GM19452 (cell line): ENCODE measurements around the gene HBQ1.
A peak's percentile ranks its signal among the peaks of the same experiment; 100 is the strongest.
"Not testable (repeated sequence)": the region's sequence is repeated elsewhere in the genome, so short reads cannot be mapped to it uniquely, and the experiment has no call there.

Source experiments
- ATAC-seq: cut with Tn5 transposase; IDR thresholded peaks from one replicate; pipeline ENCODE4 v1.9.1; 2021; ENCODE audit not compliant: unreplicated experiment

The HBQ1 gene

DNA sequence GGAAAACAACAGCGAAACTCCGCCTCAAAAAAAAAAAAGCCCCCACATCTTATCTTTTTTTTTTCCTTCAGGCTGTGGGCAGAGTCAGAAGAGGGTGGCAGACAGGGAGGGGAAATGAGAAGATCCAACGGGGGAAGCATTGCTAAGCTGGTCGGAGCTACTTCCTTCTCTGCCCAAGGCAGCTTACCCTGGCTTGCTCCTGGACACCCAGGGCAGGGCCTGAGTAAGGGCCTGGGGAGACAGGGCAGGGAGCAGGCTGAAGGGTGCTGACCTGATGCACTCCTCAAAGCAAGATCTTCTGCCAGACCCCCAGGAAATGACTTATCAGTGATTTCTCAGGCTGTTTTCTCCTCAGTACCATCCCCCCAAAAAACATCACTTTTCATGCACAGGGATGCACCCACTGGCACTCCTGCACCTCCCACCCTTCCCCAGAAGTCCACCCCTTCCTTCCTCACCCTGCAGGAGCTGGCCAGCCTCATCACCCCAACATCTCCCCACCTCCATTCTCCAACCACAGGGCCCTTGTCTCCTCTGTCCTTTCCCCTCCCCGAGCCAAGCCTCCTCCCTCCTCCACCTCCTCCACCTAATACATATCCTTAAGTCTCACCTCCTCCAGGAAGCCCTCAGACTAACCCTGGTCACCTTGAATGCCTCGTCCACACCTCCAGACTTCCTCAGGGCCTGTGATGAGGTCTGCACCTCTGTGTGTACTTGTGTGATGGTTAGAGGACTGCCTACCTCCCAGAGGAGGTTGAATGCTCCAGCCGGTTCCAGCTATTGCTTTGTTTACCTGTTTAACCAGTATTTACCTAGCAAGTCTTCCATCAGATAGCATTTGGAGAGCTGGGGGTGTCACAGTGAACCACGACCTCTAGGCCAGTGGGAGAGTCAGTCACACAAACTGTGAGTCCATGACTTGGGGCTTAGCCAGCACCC, 5.0 kb upstream of the HBQ1 start:
- no peak for ATAC-seq

DNA sequence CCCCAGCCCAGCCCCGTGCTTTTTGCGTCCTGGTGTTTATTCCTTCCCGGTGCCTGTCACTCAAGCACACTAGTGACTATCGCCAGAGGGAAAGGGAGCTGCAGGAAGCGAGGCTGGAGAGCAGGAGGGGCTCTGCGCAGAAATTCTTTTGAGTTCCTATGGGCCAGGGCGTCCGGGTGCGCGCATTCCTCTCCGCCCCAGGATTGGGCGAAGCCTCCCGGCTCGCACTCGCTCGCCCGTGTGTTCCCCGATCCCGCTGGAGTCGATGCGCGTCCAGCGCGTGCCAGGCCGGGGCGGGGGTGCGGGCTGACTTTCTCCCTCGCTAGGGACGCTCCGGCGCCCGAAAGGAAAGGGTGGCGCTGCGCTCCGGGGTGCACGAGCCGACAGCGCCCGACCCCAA, 4.3 kb upstream of the HBQ1 start:
- ATAC-seq = not testable (repeated sequence)

DNA sequence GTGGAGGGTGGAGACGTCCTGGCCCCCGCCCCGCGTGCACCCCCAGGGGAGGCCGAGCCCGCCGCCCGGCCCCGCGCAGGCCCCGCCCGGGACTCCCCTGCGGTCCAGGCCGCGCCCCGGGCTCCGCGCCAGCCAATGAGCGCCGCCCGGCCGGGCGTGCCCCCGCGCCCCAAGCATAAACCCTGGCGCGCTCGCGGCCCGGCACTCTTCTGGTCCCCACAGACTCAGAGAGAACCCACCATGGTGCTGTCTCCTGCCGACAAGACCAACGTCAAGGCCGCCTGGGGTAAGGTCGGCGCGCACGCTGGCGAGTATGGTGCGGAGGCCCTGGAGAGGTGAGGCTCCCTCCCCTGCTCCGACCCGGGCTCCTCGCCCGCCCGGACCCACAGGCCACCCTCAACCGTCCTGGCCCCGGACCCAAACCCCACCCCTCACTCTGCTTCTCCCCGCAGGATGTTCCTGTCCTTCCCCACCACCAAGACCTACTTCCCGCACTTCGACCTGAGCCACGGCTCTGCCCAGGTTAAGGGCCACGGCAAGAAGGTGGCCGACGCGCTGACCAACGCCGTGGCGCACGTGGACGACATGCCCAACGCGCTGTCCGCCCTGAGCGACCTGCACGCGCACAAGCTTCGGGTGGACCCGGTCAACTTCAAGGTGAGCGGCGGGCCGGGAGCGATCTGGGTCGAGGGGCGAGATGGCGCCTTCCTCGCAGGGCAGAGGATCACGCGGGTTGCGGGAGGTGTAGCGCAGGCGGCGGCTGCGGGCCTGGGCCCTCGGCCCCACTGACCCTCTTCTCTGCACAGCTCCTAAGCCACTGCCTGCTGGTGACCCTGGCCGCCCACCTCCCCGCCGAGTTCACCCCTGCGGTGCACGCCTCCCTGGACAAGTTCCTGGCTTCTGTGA, 3.5 kb upstream of the HBQ1 start, which contains the start of gene HBA1:
HBA1 (plus strand) TSS at position 204 of the 906 bp plus-strand sequence; CDS start at position 241, 37 bp downstream.
- ATAC-seq = not testable (repeated sequence)

DNA sequence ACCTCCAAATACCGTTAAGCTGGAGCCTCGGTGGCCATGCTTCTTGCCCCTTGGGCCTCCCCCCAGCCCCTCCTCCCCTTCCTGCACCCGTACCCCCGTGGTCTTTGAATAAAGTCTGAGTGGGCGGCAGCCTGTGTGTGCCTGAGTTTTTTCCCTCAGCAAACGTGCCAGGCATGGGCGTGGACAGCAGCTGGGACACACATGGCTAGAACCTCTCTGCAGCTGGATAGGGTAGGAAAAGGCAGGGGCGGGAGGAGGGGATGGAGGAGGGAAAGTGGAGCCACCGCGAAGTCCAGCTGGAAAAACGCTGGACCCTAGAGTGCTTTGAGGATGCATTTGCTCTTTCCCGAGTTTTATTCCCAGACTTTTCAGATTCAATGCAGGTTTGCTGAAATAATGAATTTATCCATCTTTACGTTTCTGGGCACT, 2.9 kb upstream of the HBQ1 start:
- no peak for ATAC-seq

DNA sequence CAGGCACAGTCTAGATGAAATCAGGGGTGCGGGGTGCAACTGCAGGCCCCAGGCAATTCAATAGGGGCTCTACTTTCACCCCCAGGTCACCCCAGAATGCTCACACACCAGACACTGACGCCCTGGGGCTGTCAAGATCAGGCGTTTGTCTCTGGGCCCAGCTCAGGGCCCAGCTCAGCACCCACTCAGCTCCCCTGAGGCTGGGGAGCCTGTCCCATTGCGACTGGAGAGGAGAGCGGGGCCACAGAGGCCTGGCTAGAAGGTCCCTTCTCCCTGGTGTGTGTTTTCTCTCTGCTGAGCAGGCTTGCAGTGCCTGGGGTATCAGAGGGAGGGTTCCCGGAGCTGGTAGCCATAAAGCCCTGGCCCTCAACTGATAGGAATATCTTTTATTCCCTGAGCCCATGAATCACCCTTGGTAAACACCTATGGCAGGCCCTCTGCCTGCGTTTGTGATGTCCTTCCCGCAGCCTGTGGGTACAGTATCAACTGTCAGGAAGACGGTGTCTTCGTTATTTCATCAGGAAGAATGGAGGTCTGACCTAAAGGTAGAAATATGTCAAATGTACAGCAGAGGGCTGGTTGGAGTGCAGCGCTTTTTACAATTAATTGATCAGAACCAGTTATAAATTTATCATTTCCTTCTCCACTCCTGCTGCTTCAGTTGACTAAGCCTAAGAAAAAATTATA, 2.1 kb upstream of the HBQ1 start:
- ATAC-seq = no peak

DNA sequence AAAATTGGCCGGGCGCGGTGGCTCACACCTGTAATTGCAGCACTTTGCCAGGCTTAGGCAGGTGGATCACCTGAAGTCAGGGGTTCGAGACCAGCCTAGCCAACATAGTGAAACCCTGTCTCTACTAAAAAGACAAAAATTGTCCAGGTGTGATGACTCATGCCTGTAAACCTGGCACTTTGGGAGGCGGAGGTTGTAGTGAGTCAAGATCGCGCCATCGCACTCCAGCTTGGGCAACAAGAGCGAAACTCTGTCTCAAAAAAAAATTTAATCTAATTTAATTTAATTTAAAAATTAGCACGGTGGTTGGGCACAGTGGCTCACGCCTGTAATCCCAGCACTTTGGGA, 1.6 kb upstream of the HBQ1 start:
- ATAC-seq = no peak

DNA sequence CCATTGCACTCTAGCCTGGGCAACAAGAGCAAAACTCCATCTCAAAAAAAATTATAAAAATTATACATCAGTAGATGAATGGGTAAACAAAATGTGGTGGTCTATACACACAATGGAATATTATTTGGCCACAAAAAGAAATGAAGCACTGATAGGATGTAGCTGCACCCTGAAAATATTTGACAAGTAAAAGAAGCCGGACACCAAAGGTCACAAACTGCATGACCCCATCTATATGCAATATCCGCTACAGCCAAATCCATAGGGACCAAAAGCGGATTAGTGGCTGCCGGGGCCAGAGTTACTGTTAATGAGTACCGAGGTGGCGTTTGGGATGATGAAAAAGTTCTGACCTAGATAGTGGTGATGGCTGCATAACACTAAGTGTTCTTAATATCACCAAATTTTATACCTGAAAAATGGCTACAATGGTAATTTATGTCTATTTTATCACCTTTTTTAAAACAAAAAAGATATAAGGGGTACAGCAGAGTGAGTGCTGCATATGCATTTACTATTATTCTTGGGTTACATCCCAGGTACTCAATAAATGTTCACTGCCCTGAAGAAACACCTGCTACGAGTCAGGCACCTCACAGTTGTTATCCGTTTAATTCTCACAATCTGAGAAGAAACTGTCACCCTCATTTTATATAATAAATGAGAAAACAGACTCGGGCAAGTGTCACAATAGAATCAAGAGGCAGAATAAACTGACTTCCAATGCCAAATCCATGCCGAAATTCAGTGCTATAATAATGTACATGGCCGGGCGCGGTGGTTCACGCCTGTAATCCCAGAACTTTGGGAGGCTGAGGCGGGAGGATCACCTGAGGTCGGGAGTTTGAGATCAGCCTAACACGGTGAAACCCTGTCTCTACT, 807 bp upstream of the HBQ1 start:
- ATAC-seq = no peak

DNA sequence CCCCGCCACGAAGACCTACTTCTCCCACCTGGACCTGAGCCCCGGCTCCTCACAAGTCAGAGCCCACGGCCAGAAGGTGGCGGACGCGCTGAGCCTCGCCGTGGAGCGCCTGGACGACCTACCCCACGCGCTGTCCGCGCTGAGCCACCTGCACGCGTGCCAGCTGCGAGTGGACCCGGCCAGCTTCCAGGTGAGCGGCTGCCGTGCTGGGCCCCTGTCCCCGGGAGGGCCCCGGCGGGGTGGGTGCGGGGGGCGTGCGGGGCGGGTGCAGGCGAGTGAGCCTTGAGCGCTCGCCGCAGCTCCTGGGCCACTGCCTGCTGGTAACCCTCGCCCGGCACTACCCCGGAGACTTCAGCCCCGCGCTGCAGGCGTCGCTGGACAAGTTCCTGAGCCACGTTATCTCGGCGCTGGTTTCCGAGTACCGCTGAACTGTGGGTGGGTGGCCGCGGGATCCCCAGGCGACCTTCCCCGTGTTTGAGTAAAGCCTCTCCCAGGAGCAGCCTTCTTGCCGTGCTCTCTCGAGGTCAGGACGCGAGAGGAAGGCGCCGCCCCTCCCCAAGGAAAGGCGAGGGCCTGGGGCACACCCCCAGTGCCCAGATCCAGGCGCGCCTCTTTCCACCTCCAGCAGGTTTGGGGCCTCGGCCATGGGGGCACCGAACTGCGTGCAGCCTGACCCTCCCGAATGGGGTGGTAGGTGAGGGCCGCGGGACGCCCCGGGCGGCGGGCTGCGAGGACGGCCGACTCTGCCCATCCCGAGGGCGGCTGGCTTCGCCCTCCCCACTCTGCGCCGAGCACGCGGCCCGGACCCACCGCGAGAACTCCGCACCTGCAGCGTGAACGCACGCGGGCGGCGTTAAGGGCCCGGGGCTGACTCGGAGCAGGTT, 664 bp downstream of the HBQ1 start:
- ATAC-seq = no peak

DNA sequence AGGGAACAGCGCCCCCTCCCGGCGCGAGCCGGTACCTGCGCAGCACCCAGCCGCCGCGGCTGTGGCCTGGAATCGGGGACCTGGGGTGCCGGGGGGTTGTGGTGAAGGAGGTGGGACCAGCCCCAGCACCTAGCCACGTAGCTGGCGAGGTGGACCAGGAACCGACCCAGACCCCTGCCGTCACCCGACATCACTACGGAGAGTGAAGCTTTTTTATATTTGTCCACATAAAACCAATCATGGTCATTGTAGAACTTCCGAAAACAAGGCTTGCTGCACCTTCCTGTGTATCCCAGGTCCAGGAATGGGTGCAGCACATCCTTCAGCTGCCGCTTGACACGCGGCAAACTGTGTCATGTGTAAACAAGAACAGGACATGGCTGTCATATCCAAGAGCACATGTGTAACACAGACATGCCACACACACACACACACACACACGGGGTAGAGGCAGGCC, 1.3 kb downstream of the HBQ1 start:
- ATAC-seq = peak; percentile 64

DNA sequence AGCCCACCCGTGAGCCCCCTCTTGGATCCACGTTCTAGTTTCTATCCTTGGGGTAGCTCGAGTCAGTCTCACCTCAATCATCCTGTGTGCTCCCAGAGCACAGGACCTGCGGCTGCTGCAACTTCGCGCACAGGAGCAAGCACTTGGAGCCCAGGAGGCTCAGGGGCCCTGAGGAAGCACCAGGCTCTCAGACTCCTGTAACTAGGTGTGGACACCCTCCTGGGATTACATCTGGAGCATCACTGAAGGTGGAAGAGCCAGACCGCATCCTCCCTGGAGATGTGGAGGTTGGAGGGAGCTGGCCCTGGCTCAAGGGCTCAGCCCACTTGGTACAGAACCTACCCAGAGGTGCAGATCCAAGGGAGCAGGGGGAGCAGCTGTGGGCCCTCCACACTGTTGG, 2.7 kb downstream of the HBQ1 start:
- ATAC-seq = no peak

DNA sequence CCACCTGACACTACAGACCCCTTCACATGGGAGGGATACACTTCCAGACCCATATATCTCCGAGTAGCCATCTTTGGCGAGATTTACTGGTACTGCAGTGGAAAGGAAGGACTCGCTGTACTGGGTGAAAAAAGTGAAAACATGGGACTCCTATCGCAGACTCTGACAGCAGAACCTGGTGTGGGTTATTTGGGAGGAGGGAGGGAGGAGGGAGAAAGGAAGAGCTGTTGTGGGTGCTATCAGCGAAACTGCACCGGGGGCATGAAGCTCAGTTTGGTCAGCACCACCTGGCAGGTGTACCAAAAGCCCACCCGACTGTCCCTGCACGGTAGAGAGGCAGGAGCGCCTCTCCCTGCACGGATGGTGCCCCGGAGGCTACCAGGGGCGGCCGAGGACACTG, 5.0 kb downstream of the HBQ1 start:
- ATAC-seq = no peak

DNA sequence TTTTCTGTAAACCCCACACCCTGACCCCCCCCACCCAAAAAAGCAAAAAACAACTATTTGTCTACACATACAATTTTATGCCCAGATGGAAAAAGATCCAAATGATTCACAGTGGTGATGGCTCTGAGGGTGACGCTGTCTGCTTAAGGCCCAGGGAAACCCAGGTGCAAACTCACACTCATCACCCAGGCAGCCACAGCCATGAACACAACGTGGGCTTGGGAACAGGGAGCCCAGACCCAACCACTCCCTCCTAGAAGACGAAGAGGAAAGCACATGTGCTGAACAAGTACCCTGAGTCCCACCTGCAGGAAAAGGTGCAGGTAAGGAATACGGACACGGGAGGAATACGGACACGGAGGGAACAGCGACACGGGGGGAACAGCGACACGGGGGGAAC, 5.4 kb downstream of the HBQ1 start:
- ATAC-seq = no peak

DNA sequence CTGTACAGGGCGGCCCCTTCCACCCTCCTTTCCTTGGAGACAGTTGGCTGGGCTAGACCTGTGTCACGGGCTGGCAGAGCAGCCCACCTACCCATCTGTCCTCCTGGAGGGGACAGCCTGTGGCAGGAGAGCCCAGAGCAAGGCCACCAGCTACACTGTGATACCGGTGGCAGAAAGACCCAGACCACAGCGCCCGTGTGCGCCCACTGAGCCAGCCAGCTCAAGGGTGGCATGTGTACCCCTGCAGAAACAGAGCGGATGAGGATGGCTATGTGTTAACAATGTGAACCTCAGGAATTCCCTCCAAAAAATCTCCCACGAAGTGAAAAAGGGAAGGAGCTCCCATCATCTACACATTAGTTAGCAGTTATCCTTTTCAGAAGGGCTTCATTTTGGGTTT, 7.1 kb downstream of the HBQ1 start:
- no peak for ATAC-seq

DNA sequence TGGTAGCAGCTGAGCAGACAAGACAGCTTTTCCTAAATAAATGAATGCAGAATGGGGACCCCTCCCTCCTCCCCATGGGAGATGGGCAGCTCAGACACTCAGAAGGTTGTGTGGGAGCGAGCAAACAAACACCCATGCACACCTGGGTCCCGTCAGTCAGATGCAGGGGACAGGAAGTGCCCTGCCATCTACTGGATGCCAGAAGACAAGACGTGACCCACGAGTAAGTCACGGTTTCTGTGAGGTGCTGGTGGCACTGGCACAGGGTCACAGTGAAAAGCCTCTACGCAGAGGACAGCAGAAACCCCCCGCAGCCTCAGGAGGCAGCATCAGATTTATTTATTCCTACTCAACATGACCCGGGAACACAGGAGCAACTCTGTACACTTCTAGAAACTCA, 8.4 kb downstream of the HBQ1 start:
- no peak for ATAC-seq

DNA sequence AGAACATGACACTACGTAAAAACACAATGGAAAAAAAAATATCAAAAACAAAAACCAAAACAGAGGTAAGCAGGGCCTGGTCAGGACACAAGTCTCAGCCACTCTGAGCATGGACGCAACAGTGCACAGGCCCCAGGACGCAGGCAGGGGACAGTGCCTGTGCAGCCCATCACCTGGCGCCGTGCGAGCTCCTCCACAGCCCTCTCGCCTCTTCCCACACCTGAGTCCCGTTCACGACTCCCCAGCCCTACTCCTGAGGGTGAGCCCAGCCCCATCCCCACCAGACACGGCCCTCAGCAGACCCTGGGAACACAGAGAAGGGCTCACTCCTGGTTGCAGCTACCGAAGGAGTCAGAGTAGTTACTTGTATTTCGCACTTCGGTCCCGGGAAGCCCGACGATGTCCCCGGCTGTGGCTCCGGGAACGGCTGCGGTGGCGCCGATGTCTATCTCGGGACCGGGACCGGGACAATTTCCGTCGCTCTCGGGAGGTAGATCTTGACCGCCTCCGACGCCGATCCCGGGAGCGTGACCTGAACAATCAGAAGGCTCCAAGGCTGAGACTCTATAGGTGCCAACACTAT, 9.4 kb downstream of the HBQ1 start:
- ATAC-seq = no peak

DNA sequence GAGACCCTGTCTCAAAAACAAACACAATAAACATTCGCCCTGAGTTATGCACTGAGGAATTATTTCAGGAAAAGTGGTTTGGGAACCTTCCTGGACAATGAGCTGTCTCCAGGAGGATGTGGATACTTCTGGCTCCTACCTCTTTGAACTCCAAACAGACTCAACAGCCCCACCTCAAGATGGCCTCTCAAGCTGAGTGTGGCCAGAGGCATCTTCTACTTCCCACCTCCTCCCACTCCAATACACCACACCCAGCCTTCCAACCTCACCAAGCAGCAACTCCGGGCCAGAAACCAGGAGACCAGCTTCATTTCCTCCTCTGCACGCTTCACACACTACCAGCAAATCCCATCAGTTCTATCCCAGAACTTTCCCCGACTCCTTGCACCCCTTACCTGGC, 11.6 kb downstream of the HBQ1 start:
- no peak for ATAC-seq

DNA sequence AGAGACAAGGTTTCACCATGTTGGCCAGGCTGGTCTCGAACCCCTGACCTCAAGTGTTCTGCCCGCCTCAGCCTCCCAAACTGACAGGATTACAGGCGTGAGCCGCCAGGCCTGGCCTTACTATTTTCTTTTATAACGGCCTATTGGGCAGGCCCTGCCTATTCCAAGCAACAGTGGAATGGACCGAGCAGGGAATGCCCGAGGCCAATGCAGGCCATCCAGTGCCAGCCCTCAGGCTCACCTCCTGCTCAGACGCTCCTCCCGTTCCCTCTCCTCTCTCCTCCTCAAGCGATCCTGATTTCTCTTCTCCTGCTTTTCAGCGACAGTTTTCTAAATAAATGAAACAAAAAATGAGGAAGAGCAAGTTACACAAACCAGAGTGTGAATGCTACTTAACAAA, 12.4 kb downstream of the HBQ1 start:
- no peak for ATAC-seq

DNA sequence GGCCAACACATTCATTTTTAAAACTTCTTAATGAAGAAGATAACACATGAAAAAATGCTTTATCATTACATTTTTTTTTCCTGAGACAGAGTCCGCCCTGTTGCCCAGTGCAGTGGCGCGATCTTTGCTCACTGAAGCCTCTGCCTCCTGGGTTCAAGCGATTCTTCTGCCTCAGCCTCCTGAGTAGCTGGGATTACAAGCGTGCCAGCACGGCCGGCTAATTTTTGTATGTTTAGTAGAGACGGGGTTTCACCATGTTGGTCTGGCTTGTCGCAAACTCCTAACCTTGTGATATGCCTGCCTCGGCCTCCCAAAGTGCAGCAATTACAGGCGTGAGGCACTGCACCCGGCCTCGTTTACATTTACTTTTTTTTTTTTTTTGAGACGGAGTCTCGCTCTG, 13.2 kb downstream of the HBQ1 start:
- no peak for ATAC-seq

DNA sequence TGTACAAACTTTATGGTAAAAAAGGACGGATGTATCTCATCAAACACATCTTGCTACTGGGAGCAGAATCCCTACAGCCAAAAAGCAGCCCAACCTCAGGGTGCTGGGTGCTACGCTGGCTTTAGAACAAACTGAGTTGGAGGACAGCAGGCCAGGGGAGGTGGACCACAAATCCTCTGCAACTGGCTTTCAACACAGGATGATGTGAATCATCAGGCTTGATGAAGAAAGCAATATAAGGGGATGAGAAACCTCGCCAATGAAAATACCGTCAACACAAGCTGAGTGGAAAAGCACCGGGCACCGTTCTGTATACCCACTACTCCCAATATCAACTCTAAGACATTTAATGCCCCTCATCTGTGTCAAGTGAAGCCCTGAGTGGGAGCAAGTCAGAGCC, 14.3 kb downstream of the HBQ1 start:
- ATAC-seq = no peak
